Vagina (tissue), 2 donors: ENCODE measurements around the gene GLCCI1. TPM values are rescaled to one million over a fixed set of nuclear protein-coding genes. Genes with fewer than 3 reads are reported as not detected.

Source experiments
- DNase-seq, 2 donors: peaks; one replicate each; pipeline ENCODE4 v3.0.0-alpha.2; 2017; ENCODE audit errors: extremely low spot score in 2 of 2
- H3K27ac ChIP-seq: fragments of 200-600 bp; sonication (generic); one replicate; pipeline ENCODE4 v1.5.1; 2019
- H3K27me3 ChIP-seq: fragments of 200-600 bp; sonication (generic); one replicate; pipeline ENCODE4 v1.5.1; 2019
- H3K36me3 ChIP-seq, 2 donors: fragments of 200-600 bp; sonication (generic); one replicate each; pipeline ENCODE4 v1.5.1; 2017 to 2019
- H3K4me1 ChIP-seq: fragments of 200-600 bp; sonication (generic); one replicate; pipeline ENCODE4 v1.5.1; 2019
- H3K4me3 ChIP-seq, 2 donors: fragments of 200-600 bp; sonication (generic); 1 replicate in 1 of 2; 2 replicates in 1 of 2; pipeline ENCODE4 v1.5.1; 2016 to 2019
- H3K9me3 ChIP-seq: fragments of 200-600 bp; sonication (generic); one replicate; pipeline ENCODE4 v1.5.1; 2019
- POLR2A ChIP-seq, 2 donors: fragments of 450-650 bp; IDR thresholded peaks; one replicate each; pipeline ENCODE4 v1.6.1; 2017; ENCODE audit warnings: antibody characterized with exemption in 2 of 2, mild to moderate bottlenecking in 2 of 2, moderate library complexity in 2 of 2
- POLR2AphosphoS5 ChIP-seq, 2 donors: sonication (generic); formaldehyde crosslinking; IDR thresholded peaks; one replicate each; pipeline ENCODE4 v1.9.0; 2017; ENCODE audit warnings: antibody characterized with exemption in 2 of 2, mild to moderate bottlenecking in 2 of 2, low read depth in 1 of 2; ENCODE audit not compliant: insufficient read depth in 1 of 2
- intact Hi-C: fragments of 100-400 bp; cut with DNase I; formaldehyde crosslinking; loops from one replicate; pipeline ENCODE4 v1.15.1; 2023
- total RNA-seq: library from RNA; depleted of rRNA; stranded (reverse); fragments of >200 nt; gene quantifications from one replicate; pipeline ENCODE4 v1.2.3, GENCODE V29; 2016
- TF ChIP-seq, protein P1 (sequence below), 3 experiments: fragments of 450-650 bp in 2 of 3; fragments of 200-600 bp in 1 of 3; sonication (generic) in 1 of 3; IDR thresholded peaks; one replicate each; pipeline ENCODE4 v1.5.1; 2017 to 2019; ENCODE audit warnings: antibody characterized with exemption in 3 of 3, mild to moderate bottlenecking in 2 of 3, moderate library complexity in 2 of 3

GLCCI1 gene
- total RNA-seq, 1 donor from 2014 or later: 9.1 TPM

DNA sequence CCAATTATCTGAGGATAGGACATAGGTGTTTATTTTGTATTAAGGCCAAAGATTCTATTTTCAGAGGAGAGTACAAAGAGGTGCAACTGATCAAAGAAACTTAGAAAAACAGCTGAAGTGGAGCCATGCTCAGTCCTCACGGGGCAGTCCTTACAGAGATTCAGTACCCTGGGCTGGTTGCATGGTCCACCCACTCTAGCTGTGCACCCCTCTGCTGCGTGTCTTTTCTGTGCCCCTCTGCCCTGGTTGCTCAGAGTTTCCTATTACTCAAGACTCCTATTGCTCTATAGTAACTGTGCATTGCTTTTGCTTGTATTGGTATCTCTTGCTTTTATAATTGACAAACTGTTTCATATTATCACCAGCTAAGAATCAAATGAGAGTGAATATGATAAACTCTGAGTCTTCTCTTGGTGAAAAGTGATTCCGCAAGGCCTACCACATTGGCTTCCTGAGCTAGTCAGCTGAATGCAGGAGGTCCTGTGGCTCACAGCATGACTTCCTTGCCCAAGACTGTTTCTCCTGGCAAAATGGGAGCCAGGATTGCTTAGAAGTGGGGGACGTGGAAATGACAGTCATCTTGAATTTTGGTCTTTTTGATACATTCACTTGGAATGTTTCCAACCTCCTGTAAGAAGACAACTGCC lies 137.0 kb downstream of the GLCCI1 start:
- H3K27me3 ChIP-seq: no peaks in the 10 kb centered on the region
- DNase-seq: no peak
- intact Hi-C loops: no loop called here

DNA sequence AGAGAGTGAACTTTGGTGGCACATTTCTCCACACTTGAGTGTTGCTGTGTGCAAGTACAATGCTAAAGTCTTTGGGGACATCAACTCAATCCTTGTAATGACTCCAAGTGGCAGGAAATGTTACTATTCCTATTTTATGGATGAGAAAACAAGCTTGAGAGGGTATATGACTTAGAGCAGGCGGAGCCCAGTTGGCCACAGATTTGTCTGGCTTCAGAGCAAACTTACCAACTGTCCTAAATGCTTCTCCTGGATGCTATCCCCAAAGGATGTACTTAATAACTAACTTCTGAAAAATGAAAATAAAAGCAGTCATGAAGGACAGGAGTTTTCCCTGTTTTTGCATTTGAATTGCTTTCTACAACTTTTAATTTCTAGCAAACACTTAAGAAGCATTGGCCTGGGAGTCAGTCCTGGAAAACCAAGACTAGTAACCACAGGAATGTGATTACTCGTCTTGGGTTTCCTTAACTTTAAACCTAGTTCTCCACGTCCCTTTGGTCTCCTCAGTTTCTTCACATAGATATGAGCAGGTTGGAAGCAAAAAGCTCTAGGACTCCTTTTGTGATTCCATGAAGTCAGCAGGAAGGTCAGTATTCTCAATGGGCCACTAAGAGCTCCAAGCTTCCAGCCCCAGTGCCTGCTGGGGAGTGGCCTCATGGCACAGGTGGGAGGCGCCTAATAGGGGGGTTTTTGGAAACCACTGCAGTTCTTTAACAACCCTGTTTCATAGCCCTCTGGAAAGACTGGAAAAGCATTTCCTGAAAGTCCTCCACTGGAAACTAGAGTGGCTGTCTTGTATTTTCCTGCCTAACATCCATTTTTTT lies 140.8 kb downstream of the GLCCI1 start:
- no peak for TF ChIP-seq POLR2AphosphoS5 (IDR thresholded peaks at IDR 0.05; ENCODE audit: insufficient read depth in 1 of 2, low read depth in 1 of 2)
- TF ChIP-seq POLR2A (IDR thresholded peaks at IDR 0.05): no peak
- TF ChIP-seq, protein P1, sequence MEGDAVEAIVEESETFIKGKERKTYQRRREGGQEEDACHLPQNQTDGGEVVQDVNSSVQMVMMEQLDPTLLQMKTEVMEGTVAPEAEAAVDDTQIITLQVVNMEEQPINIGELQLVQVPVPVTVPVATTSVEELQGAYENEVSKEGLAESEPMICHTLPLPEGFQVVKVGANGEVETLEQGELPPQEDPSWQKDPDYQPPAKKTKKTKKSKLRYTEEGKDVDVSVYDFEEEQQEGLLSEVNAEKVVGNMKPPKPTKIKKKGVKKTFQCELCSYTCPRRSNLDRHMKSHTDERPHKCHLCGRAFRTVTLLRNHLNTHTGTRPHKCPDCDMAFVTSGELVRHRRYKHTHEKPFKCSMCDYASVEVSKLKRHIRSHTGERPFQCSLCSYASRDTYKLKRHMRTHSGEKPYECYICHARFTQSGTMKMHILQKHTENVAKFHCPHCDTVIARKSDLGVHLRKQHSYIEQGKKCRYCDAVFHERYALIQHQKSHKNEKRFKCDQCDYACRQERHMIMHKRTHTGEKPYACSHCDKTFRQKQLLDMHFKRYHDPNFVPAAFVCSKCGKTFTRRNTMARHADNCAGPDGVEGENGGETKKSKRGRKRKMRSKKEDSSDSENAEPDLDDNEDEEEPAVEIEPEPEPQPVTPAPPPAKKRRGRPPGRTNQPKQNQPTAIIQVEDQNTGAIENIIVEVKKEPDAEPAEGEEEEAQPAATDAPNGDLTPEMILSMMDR (IDR thresholded peaks at IDR 0.05): no peak
- H3K9me3 ChIP-seq: no peaks in the 10 kb centered on the region
- no peak for DNase-seq
- no peak overlapping the region for H3K4me3 ChIP-seq
- H3K4me1 ChIP-seq: no peaks in the 10 kb centered on the region
- no peak overlapping the region for H3K27ac ChIP-seq
- intact Hi-C loops: no loop called here
- H3K27me3 ChIP-seq: no peaks in the 10 kb centered on the region
- H3K36me3 ChIP-seq: no peaks in the 10 kb centered on the region

More for the DNA sequence above, 137.0 kb downstream of the GLCCI1 start:
- Histone ChIP-seq H3K27ac (no peak overlapping the region), H3K36me3 (no peaks in the 10 kb centered on the region), H3K4me1 (no peaks in the 10 kb centered on the region), H3K4me3 (no peak overlapping the region), H3K9me3 (no peaks in the 10 kb centered on the region)
- TF ChIP-seq POLR2AphosphoS5 (IDR thresholded peaks at IDR 0.05; ENCODE audit: insufficient read depth in 1 of 2, low read depth in 1 of 2) (no peak), POLR2A (IDR thresholded peaks at IDR 0.05) (no peak)
- TF ChIP-seq, protein P1 (IDR thresholded peaks at IDR 0.05): no peak

DNA sequence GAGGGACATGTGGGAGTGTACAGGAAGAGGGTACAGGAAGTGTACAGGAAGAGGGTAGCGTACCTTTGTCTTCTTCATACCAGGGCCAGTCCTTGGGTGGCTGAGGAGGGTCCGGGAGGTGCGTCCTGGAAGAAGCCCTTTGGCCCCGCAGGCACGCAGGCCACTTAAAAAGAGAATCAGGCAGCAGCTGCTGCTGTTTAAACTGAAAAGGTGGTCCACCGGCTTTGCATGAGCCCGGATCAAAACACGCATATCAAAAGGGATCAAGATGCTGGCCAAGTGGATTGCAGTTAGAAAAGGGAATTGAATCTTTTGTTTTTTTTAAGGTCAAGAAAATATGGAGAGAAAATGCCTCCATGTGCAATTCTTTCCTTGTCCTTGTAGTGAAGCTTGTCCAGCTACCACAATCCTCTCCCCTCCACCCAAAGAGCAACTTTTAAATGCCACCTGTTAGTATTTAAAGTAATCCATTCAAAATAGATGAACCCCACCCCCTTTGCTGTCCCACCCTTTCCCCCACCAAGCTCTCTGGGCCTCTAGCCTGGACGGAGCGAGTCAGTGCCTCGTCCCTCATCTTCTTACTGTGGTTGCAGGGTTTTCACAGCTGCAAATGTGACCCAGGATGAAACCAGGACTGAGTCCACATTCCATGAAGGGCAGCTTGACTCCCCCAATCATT lies 142.8 kb downstream of the GLCCI1 start:
- H3K36me3 ChIP-seq: no peaks in the 10 kb centered on the region
- intact Hi-C loops: no loop called here
- TF ChIP-seq POLR2A (IDR thresholded peaks at IDR 0.05): no peak
- no peak for TF ChIP-seq POLR2AphosphoS5 (IDR thresholded peaks at IDR 0.05; ENCODE audit: insufficient read depth in 1 of 2, low read depth in 1 of 2)
- TF ChIP-seq, protein P1 (IDR thresholded peaks at IDR 0.05): no peak

DNA sequence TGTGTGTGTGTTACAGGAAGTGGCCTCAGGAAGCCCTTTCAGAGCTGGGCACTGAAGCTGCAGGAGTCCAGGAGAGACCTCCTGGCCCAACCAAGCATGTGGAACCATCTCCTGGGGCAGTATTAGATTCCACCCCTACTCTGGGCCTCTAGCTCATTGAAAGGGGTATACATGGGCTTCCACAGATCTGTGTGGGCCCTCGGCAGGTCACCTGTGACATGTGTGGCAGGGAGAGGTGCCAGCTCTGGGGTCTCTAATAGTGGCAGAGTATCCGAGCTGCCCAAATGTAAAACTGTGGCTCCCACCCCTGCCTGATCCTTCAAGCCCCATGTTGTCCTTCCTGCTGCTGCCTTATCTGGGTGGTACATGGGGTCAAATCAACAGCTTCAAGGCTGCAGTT lies 144.1 kb downstream of the GLCCI1 start:
- H3K4me1 ChIP-seq: no peaks in the 10 kb centered on the region
- TF ChIP-seq POLR2A (IDR thresholded peaks at IDR 0.05): no peak
- TF ChIP-seq, protein P1 (IDR thresholded peaks at IDR 0.05): no peak
- TF ChIP-seq POLR2AphosphoS5 (IDR thresholded peaks at IDR 0.05; ENCODE audit: insufficient read depth in 1 of 2, low read depth in 1 of 2): no peak
- no peaks in the 10 kb centered on the region for H3K9me3 ChIP-seq
- no peaks in the 10 kb centered on the region for H3K27me3 ChIP-seq
- intact Hi-C loops: no loop called here
- H3K27ac ChIP-seq: no peak overlapping the region
- H3K4me3 ChIP-seq: no peak overlapping the region
- H3K36me3 ChIP-seq: no peaks in the 10 kb centered on the region
- DNase-seq: no peak

More for the DNA sequence above, 142.8 kb downstream of the GLCCI1 start:
- H3K4me1 ChIP-seq: no peaks in the 10 kb centered on the region
- no peaks in the 10 kb centered on the region for H3K27me3 ChIP-seq
- H3K9me3 ChIP-seq: no peaks in the 10 kb centered on the region
- DNase-seq: no peak
- no peak overlapping the region for H3K27ac ChIP-seq
- no peak overlapping the region for H3K4me3 ChIP-seq
